ENCODE data around the gene ZBP1.

ZBP1 gene

GRCh38 chr20:57620274-57620990, at the start of gene ZBP1:
Gene ZBP1, minus strand, starts transcription at chr20:57620426. Its CDS starts 131 bp downstream, at chr20:57620295.
- DNase-seq, result no peak

- DNase-seq, result no peak
These were observed 49.4 kb upstream of the ZBP1 start for GRCh38 chr20:57669632-57670031.

- no peak for DNase-seq
These were observed 47.9 kb upstream of the ZBP1 start for GRCh38 chr20:57667924-57668782.

GRCh38 chr20:57667388-57667787, 47.2 kb upstream of the ZBP1 start:
- DNase-seq, result no peak

- no peak for DNase-seq
These were observed 46.6 kb upstream of the ZBP1 start for GRCh38 chr20:57666834-57667157.

GRCh38 chr20:57666106-57666833, 46.0 kb upstream of the ZBP1 start:
- DNase-seq, result no peak

- DNase-seq, result no peak
These were observed 45.4 kb upstream of the ZBP1 start for GRCh38 chr20:57665589-57665971.

GRCh38 chr20:57664924-57665588, 44.8 kb upstream of the ZBP1 start:
- no peak for DNase-seq

- no peak for DNase-seq
These were observed 44.2 kb upstream of the ZBP1 start for GRCh38 chr20:57664476-57664875.

- DNase-seq, result no peak
These were observed 43.6 kb upstream of the ZBP1 start for GRCh38 chr20:57663681-57664451.

GRCh38 chr20:57663241-57663640, 43.0 kb upstream of the ZBP1 start:
- DNase-seq, result no peak

GRCh38 chr20:57662456-57663240, 42.4 kb upstream of the ZBP1 start:
- no peak for DNase-seq

- DNase-seq, result no peak
These were observed 41.7 kb upstream of the ZBP1 start for GRCh38 chr20:57661746-57662455.

- DNase-seq, result no peak
These were observed 40.9 kb upstream of the ZBP1 start for GRCh38 chr20:57660922-57661745.

- no peak for DNase-seq
These were observed 40.1 kb upstream of the ZBP1 start for GRCh38 chr20:57660181-57660921.

GRCh38 chr20:57659517-57660180, 39.4 kb upstream of the ZBP1 start:
- DNase-seq, result no peak

GRCh38 chr20:57658833-57659516, 38.7 kb upstream of the ZBP1 start:
- no peak for DNase-seq

- no peak for DNase-seq
These were observed 38.2 kb upstream of the ZBP1 start for GRCh38 chr20:57658447-57658832.

Data from NCI-H1930 (cell line).